ENCODE results near the gene LSM3. TPM values are rescaled to one million over a fixed set of nuclear protein-coding genes. Genes with fewer than 3 reads are reported as not detected.

LSM3 gene
- total and polyA plus RNA-seq, 9 of the 15 experiments (the other 6 are each of a cell fraction or from before 2014, with no cell fraction given) = 33.8 to 203 (median 61.2) TPM

DNA sequence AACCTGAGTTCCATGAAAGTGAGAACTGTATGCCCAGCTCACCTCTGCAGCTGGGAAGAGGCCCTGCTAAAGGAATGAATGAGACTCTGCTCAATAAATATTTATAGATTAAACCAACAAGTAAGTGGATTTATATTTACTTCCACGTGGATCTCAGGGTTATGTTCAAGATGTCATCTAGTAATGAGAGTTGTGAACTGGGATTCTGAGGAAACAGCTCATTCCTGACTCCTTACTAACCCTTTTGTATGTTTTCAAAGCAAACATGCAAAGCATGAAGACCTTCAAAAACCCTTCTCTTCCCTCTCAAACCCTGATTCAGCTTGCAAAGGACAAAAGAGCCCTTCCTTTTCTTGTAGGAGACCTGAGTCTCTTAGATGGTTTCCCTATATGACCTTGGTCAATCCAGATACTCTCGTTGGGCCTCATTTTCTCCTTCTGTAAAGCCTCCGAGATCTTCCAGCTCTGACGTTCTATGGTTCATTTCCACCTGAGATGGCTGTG lies 53.4 kb downstream of the LSM3 start (continued):
- TF ChIP-seq CUX1 (CRISPR knock-in tag; IDR thresholded peaks at IDR 0.05) (no peak), NONO (IDR thresholded peaks at IDR 0.05; ENCODE audit: low read depth in 2 of 2, low read length in 1 of 2) (no peak), CHCHD3 (CRISPR knock-in tag; IDR thresholded peaks at IDR 0.05) (no peak), SMARCA5 (IDR thresholded peaks at IDR 0.05) (0 out of 2 replicates have a peak, but pooled peaks have one; percentile 24), ZNF639 (CRISPR knock-in tag; conservative IDR thresholded peaks at IDR 0.05 in 1 of 2, IDR thresholded peaks at IDR 0.05 in 1 of 2) (no peak), ZNF263 (CRISPR knock-in tag; IDR thresholded peaks at IDR 0.05; ENCODE audit: borderline replicate concordance) (no peak)
- TF ChIP-seq, protein P1, sequence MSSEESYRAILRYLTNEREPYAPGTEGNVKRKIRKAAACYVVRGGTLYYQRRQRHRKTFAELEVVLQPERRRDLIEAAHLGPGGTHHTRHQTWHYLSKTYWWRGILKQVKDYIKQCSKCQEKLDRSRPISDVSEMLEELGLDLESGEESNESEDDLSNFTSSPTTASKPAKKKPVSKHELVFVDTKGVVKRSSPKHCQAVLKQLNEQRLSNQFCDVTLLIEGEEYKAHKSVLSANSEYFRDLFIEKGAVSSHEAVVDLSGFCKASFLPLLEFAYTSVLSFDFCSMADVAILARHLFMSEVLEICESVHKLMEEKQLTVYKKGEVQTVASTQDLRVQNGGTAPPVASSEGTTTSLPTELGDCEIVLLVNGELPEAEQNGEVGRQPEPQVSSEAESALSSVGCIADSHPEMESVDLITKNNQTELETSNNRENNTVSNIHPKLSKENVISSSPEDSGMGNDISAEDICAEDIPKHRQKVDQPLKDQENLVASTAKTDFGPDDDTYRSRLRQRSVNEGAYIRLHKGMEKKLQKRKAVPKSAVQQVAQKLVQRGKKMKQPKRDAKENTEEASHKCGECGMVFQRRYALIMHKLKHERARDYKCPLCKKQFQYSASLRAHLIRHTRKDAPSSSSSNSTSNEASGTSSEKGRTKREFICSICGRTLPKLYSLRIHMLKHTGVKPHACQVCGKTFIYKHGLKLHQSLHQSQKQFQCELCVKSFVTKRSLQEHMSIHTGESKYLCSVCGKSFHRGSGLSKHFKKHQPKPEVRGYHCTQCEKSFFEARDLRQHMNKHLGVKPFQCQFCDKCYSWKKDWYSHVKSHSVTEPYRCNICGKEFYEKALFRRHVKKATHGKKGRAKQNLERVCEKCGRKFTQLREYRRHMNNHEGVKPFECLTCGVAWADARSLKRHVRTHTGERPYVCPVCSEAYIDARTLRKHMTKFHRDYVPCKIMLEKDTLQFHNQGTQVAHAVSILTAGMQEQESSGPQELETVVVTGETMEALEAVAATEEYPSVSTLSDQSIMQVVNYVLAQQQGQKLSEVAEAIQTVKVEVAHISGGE (CRISPR knock-in tag; IDR thresholded peaks at IDR 0.05) = no peak

Measured in K562 (cell line).